C4-2B (cell line): ENCODE data around the gene DIP2B.
A peak's percentile ranks its signal among the peaks of the same experiment; 100 is the strongest.

Experiments
- H3K27ac ChIP-seq: fragments of 450-650 bp; 2 replicates; pipeline ENCODE4 v1.5.1; 2017
- CTCF ChIP-seq: fragments of 450-650 bp; conservative IDR thresholded peaks from 2 replicates; pipeline ENCODE4 v1.5.1; 2017; ENCODE audit warnings: mild to moderate bottlenecking
- ZFX ChIP-seq: fragments of 450-650 bp; IDR thresholded peaks from 2 replicates; pipeline ENCODE4 v1.6.1; 2017

DIP2B gene

GRCh38 chr12:50659260-50659659 lies 154.5 kb downstream of the DIP2B start:
- TF ChIP-seq CTCF, result no peak
- H3K27ac ChIP-seq, result no peak overlapping the region; the same call in 1 of the 2 replicates

GRCh38 chr12:50659690-50660424 lies 155.1 kb downstream of the DIP2B start:
- H3K27ac ChIP-seq, result peak overlapping the region; percentile 25; the same call in 1 of the 2 replicates
- TF ChIP-seq ZFX (no peak), CTCF (no peak)

GRCh38 chr12:50660425-50660822 lies 155.6 kb downstream of the DIP2B start:
- peak overlapping the region; percentile 25; the same call in 1 of the 2 replicates for H3K27ac ChIP-seq
- TF ChIP-seq CTCF (no peak), ZFX (no peak)

- H3K27ac ChIP-seq, result no peak overlapping the region
These were observed 156.7 kb downstream of the DIP2B start for GRCh38 chr12:50661300-50662115.

GRCh38 chr12:50662116-50662510 lies 157.3 kb downstream of the DIP2B start:
- no peak overlapping the region for H3K27ac ChIP-seq
- TF ChIP-seq CTCF, result no peak

More at GRCh38 chr12:50661300-50662115, 156.7 kb downstream of the DIP2B start:
- TF ChIP-seq ZFX, result no peak
- TF ChIP-seq CTCF, result no peak

GRCh38 chr12:50665170-50665569 lies 160.4 kb downstream of the DIP2B start:
- no peak overlapping the region for H3K27ac ChIP-seq
- TF ChIP-seq CTCF (no peak), ZFX (no peak)

- no peak overlapping the region for H3K27ac ChIP-seq
- TF ChIP-seq CTCF, result no peak
- TF ChIP-seq ZFX, result no peak
These were observed 160.8 kb downstream of the DIP2B start for GRCh38 chr12:50665609-50666008.
